Stimulated activated naive CD8-positive, alpha-beta T cell treated with anti-CD3 and anti-CD28 coated beads, Interleukin-15, Interleukin-2, amounts not matched to agents 100 U/mL and 50 U/mL, for 24 hours (primary cell): Measurements from ENCODE around the gene ABCA10.
A peak's percentile ranks its signal among the peaks of the same experiment; 100 is the strongest.
"Not testable (repeated sequence)": the region's sequence is repeated elsewhere in the genome, so short reads cannot be mapped to it uniquely, and the experiment has no call there.

Experiments used
- ATAC-seq: fragments of 150-1000 bp; cut with Tn5 transposase; one replicate; pipeline ENCODE4 v1.10.0; 2021
- DNase-seq: peaks from one replicate; pipeline ENCODE4 v3.0.0; 2021

The ABCA10 gene

GRCh38 chr17:69228576-69228975 is at the start of gene ABCA10:
Gene ABCA10, minus strand, starts transcription at chr17:69228824. Its CDS starts 3,466 bp downstream, at chr17:69225358.
- ATAC-seq (no peak), DNase-seq (no peak)

- DNase-seq = not testable (repeated sequence)
These were observed 47.7 kb upstream of the ABCA10 start for GRCh38 chr17:69276279-69276678.

GRCh38 chr17:69275751-69276150 is 47.1 kb upstream of the ABCA10 start:
- DNase-seq (no peak), ATAC-seq (no peak)

More at GRCh38 chr17:69276279-69276678, 47.7 kb upstream of the ABCA10 start:
- not testable (repeated sequence) for ATAC-seq

- ATAC-seq (no peak), DNase-seq (no peak)
These were observed 42.4 kb upstream of the ABCA10 start for GRCh38 chr17:69271023-69271422.

- no peak for ATAC-seq
- DNase-seq = no peak
These were observed 40.7 kb upstream of the ABCA10 start for GRCh38 chr17:69269131-69269998.

GRCh38 chr17:69268543-69269014 is 40.0 kb upstream of the ABCA10 start:
- DNase-seq (no peak), ATAC-seq (no peak)

GRCh38 chr17:69267219-69267618 is 38.6 kb upstream of the ABCA10 start:
- DNase-seq (no peak), ATAC-seq (no peak)

GRCh38 chr17:69265873-69266272 is 37.2 kb upstream of the ABCA10 start:
- ATAC-seq (no peak), DNase-seq (no peak)

- DNase-seq = no peak
- ATAC-seq = no peak
These were observed 25.6 kb upstream of the ABCA10 start for GRCh38 chr17:69254187-69254586.

- DNase-seq (no peak), ATAC-seq (no peak)
These were observed 22.0 kb upstream of the ABCA10 start for GRCh38 chr17:69250641-69251040.

GRCh38 chr17:69246726-69247375 is 18.2 kb upstream of the ABCA10 start:
- DNase-seq (no peak), ATAC-seq (no peak)

GRCh38 chr17:69246202-69246601 is 17.6 kb upstream of the ABCA10 start:
- DNase-seq = no peak
- no peak for ATAC-seq

GRCh38 chr17:69245617-69246016 is 17.0 kb upstream of the ABCA10 start:
- DNase-seq = no peak
- no peak for ATAC-seq

GRCh38 chr17:69239611-69240600 is 11.3 kb upstream of the ABCA10 start:
- no peak for DNase-seq
- no peak for ATAC-seq

- no peak for DNase-seq
- ATAC-seq = no peak
These were observed 8.3 kb upstream of the ABCA10 start for GRCh38 chr17:69236946-69237345.

- DNase-seq = no peak
- ATAC-seq = no peak
These were observed 7.8 kb upstream of the ABCA10 start for GRCh38 chr17:69236464-69236863.

- DNase-seq (peak; percentile 72), ATAC-seq (peak; percentile 57)
These were observed 6.9 kb upstream of the ABCA10 start for GRCh38 chr17:69235338-69236058.

GRCh38 chr17:69232650-69233049 is 4.0 kb upstream of the ABCA10 start:
- no peak for ATAC-seq
- no peak for DNase-seq

- ATAC-seq (no peak), DNase-seq (no peak)
These were observed 2.9 kb upstream of the ABCA10 start for GRCh38 chr17:69231521-69231920.

GRCh38 chr17:69230939-69231338 is 2.3 kb upstream of the ABCA10 start:
- ATAC-seq (no peak), DNase-seq (no peak)

- DNase-seq (no peak), ATAC-seq (no peak)
These were observed 606 bp downstream of the ABCA10 start for GRCh38 chr17:69228018-69228417.
